ENCODE measurements around the gene ENPP6. TPM values are rescaled to one million over a fixed set of nuclear protein-coding genes. Genes with fewer than 3 reads are reported as not detected.

Gene ENPP6
- total RNA-seq, 1 experiment from 2014 or later: not detected

GRCh38 chr4:184046148-184046547, 171.5 kb downstream of the ENPP6 start:
- no peaks in the 10 kb centered on the region for H4K20me1 ChIP-seq (ENCODE audit: low read length)
- CTCF ChIA-PET: no interaction called here
- no peak overlapping the region for H2AFZ ChIP-seq (ENCODE audit: low read length)
- no peaks in the 10 kb centered on the region for H3F3A ChIP-seq (ENCODE audit: low read length, unreplicated experiment)
- H3K9ac ChIP-seq (ENCODE audit: low read length): no peak overlapping the region
- no peak overlapping the region for H3K27ac ChIP-seq (ENCODE audit: low read length)
- H3K9me3 ChIP-seq (ENCODE audit: low read length): no peaks in the 10 kb centered on the region
- TF ChIP-seq EZH2phosphoT487 (IDR thresholded peaks at IDR 0.05; ENCODE audit: borderline replicate concordance, low read length) (no peak), EZH2 (IDR thresholded peaks at IDR 0.05; ENCODE audit: low read length, unreplicated experiment) (no peak), CTCF (conservative IDR thresholded peaks at IDR 0.05; ENCODE audit: low read depth, low read length) (no peak)
- no peaks in the 10 kb centered on the region for H3K4me1 ChIP-seq (ENCODE audit: insufficient read depth, low read length)
- H3K4me3 ChIP-seq (ENCODE audit: low read length): no peak overlapping the region
- no peaks in the 10 kb centered on the region for H3K9me2 ChIP-seq (replicated peaks; ENCODE audit: low read length)
- intact Hi-C loops (cut with micrococcal nuclease): no loop called here
- H3K27me3 ChIP-seq (ENCODE audit: low read length): peaks cover 20% of the 10 kb centered on the region; the same call in 1 of the 2 replicates
- no peak for ATAC-seq
- POLR2A ChIA-PET (ENCODE audit: unreplicated experiment): no interaction called here
- H3K36me3 ChIP-seq (ENCODE audit: low read depth, low read length): no peaks in the 10 kb centered on the region
- no peak overlapping the region for H3K4me2 ChIP-seq (ENCODE audit: low read length)
- no peaks in the 10 kb centered on the region for H3K79me2 ChIP-seq (ENCODE audit: low read length)
- DNase-seq: no peak
- no TSS peak for BruUV-seq (replicated peaks)

GRCh38 chr4:184041156-184041555, 176.5 kb downstream of the ENPP6 start:
- CTCF ChIA-PET: no interaction called here
- ATAC-seq: no peak
- DNase-seq: no peak

More at GRCh38 chr4:184041156-184041555, 176.5 kb downstream of the ENPP6 start:
- H3K4me3 ChIP-seq (ENCODE audit: low read length): no peak overlapping the region
- H3K27me3 ChIP-seq (ENCODE audit: low read length): peaks cover 66% of the 10 kb centered on the region
- no peak overlapping the region for H3K9ac ChIP-seq (ENCODE audit: low read length)
- no peak overlapping the region for H3K4me2 ChIP-seq (ENCODE audit: low read length)
- no peaks in the 10 kb centered on the region for H4K20me1 ChIP-seq (ENCODE audit: low read length)
- no peak overlapping the region for H3K27ac ChIP-seq (ENCODE audit: low read length)
- POLR2A ChIA-PET (ENCODE audit: unreplicated experiment): no interaction called here
- H3K4me1 ChIP-seq (ENCODE audit: insufficient read depth, low read length): no peaks in the 10 kb centered on the region
- no peak for TF ChIP-seq EZH2 (IDR thresholded peaks at IDR 0.05; ENCODE audit: low read length, unreplicated experiment)
- TF ChIP-seq CTCF (conservative IDR thresholded peaks at IDR 0.05; ENCODE audit: low read depth, low read length): no peak
- no peak for TF ChIP-seq EZH2phosphoT487 (IDR thresholded peaks at IDR 0.05; ENCODE audit: borderline replicate concordance, low read length)
- H3K79me2 ChIP-seq (ENCODE audit: low read length): no peaks in the 10 kb centered on the region
- no peaks in the 10 kb centered on the region for H3F3A ChIP-seq (ENCODE audit: low read length, unreplicated experiment)
- no peaks in the 10 kb centered on the region for H3K9me2 ChIP-seq (replicated peaks; ENCODE audit: low read length)
- H3K9me3 ChIP-seq (ENCODE audit: low read length): no peaks in the 10 kb centered on the region
- intact Hi-C loops (cut with micrococcal nuclease): no loop called here
- BruUV-seq (replicated peaks): no TSS peak
- no peak overlapping the region for H2AFZ ChIP-seq (ENCODE audit: low read length)
- H3K36me3 ChIP-seq (ENCODE audit: low read depth, low read length): no peaks in the 10 kb centered on the region

All from PC-3 (cell line).